OCI-LY3 (cell line): Measurements from ENCODE around the gene TIPIN.

ENCODE experiments used
- EZH2phosphoT487 ChIP-seq: fragments of 200-600 bp; shearing (Covaris generic); IDR thresholded peaks from 2 replicates; pipeline ENCODE4 v1.6.1; 2018; ENCODE audit warnings: antibody characterized with exemption, mixed run types, low read depth
- TF ChIP-seq, protein P1 (sequence below): fragments of 200-600, 300-600 bp; sonication (generic); IDR thresholded peaks from 2 replicates; pipeline ENCODE4 v1.5.1; 2014; ENCODE audit warnings: antibody characterized with exemption, low read length, low read depth

DNA sequence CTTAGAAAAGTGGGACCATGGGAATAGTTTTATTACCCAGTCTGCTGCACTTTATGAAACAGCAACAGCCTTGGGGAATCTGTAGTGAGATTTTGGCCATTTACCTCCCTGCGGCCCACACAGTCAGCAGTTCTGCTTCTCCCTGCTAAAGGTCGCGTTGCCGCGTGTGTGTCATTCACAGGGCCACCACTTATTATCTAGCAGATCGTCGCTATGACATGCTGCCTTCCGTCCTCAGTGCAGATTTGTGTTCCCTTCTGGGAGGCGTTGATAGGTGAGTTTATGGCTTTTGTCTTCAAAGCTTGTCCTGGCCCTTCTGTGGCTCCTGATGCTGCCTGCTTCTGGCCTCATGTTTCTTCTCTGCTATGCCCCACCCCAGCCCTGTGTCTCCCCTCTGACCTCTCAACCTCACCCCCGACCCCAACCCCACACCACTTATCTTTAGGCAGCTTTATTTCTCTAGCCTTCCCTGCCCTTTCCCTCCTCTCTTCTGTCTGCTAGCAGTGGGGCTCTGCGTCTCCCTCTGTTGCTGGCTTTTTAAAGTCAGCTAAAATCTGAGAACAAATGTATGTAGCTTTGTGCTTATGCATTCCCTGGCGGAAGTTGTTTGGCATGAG lies 33.1 kb downstream of the TIPIN start:
- TF ChIP-seq, protein P1, sequence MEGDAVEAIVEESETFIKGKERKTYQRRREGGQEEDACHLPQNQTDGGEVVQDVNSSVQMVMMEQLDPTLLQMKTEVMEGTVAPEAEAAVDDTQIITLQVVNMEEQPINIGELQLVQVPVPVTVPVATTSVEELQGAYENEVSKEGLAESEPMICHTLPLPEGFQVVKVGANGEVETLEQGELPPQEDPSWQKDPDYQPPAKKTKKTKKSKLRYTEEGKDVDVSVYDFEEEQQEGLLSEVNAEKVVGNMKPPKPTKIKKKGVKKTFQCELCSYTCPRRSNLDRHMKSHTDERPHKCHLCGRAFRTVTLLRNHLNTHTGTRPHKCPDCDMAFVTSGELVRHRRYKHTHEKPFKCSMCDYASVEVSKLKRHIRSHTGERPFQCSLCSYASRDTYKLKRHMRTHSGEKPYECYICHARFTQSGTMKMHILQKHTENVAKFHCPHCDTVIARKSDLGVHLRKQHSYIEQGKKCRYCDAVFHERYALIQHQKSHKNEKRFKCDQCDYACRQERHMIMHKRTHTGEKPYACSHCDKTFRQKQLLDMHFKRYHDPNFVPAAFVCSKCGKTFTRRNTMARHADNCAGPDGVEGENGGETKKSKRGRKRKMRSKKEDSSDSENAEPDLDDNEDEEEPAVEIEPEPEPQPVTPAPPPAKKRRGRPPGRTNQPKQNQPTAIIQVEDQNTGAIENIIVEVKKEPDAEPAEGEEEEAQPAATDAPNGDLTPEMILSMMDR, result no peak
- TF ChIP-seq EZH2phosphoT487, result no peak
